K562 (cell line): ENCODE data around the gene RPS6KA4. TPM values are rescaled to one million over a fixed set of nuclear protein-coding genes. Genes with fewer than 3 reads are reported as not detected.
A peak's percentile ranks its signal among the peaks of the same experiment; 100 is the strongest.

Experiments
- ATF6 ChIP-seq: sonication (generic); formaldehyde crosslinking; IDR thresholded peaks from 2 replicates; pipeline ENCODE4 v1.4.0; 2020; ENCODE audit warnings: mild to moderate bottlenecking, missing genetic modification reagents
- BRF1 ChIP-seq: IDR thresholded peaks from 3 replicates; pipeline ENCODE4 v1.6.1; 2011; ENCODE audit warnings: borderline replicate concordance, mild to moderate bottlenecking; ENCODE audit not compliant: insufficient read length; ENCODE audit errors: extremely low read depth
- CCAR2 ChIP-seq: fragments of 200-400 bp; formaldehyde crosslinking; IDR thresholded peaks from 2 replicates; pipeline ENCODE4 v1.6.1; 2017; ENCODE audit warnings: mild to moderate bottlenecking, low read depth, low read length
- CREB5 ChIP-seq: fragments of 250-450 bp; sonication (Bioruptor Pico); IDR thresholded peaks from 2 replicates; pipeline ENCODE4 v1.5.0; 2020; ENCODE audit warnings: mild to moderate bottlenecking
- CTCFL ChIP-seq: IDR thresholded peaks from 2 replicates; pipeline ENCODE4 v1.6.1; 2011; ENCODE audit warnings: borderline replicate concordance, low read depth, mild to moderate bottlenecking, moderate library complexity, low read length; ENCODE audit not compliant: insufficient read depth, poor library complexity, severe bottlenecking
- FUS ChIP-seq: fragments of 200-400 bp; formaldehyde crosslinking; optimal IDR thresholded peaks from 2 replicates; pipeline ENCODE3; 2017; ENCODE audit warnings: low read depth, low read length
- GTF3C2 ChIP-seq: IDR thresholded peaks from 3 replicates; pipeline ENCODE4 v1.6.1; 2011; ENCODE audit warnings: borderline replicate concordance, mild to moderate bottlenecking, moderate library complexity; ENCODE audit not compliant: insufficient read length; ENCODE audit errors: extremely low read depth
- MCM5 ChIP-seq: fragments of 450-650 bp; IDR thresholded peaks from 2 replicates; pipeline ENCODE4 v1.6.1; 2016; ENCODE audit warnings: low read depth
- NR2C2 ChIP-seq, 2 experiments: fragments of 200-800 bp in 1 of 2; sonication (Bioruptor generic) in 1 of 2; sonication (generic) in 1 of 2; formaldehyde crosslinking in 1 of 2; IDR thresholded peaks; 2 replicates each; pipeline versions ENCODE4 v1.6.1 to v1.8.0; 2016 to 2022; ENCODE audit warnings: mild to moderate bottlenecking in 1 of 2, missing compliant biosample characterization in 1 of 2, missing genetic modification characterization in 1 of 2, missing genetic modification reagents in 1 of 2
- SMAD2 ChIP-seq: fragments of 150-350 bp; IDR thresholded peaks from 2 replicates; pipeline ENCODE4 v1.6.1; 2014; ENCODE audit warnings: low read depth, mild to moderate bottlenecking, low read length
- THRB ChIP-seq: fragments of 450-650 bp; formaldehyde crosslinking; conservative IDR thresholded peaks from 2 replicates; pipeline ENCODE4 v1.4.0; 2022; ENCODE audit warnings: mild to moderate bottlenecking, missing genetic modification characterization
- U2AF2 ChIP-seq: fragments of 200-400 bp; formaldehyde crosslinking; optimal IDR thresholded peaks from 2 replicates; pipeline ENCODE3; 2017; ENCODE audit warnings: low read depth, mild to moderate bottlenecking, low read length
- ZBTB8A ChIP-seq: fragments of 450-650 bp; IDR thresholded peaks from 2 replicates; pipeline ENCODE4 v1.6.1; 2018; ENCODE audit warnings: mild to moderate bottlenecking, moderate library complexity; ENCODE audit not compliant: partially characterized antibody
- polyA plus RNA-seq, 8 experiments: library from polyadenylated mRNA; depleted of rRNA in 4 of 8; stranded (reverse) in 5 of 8; unstranded in 3 of 8; fragments of >200 nt; fragmentation: Nextera tagmentation in 2 of 8; fragmentation: Illumina TruSeq in 1 of 8; extraction: Ambion mirVana in 2 of 8; extraction: Trizol in 1 of 8; gene quantifications; 2 replicates each; pipeline versions ENCODE4 v1.2.1 to v1.2.3, GENCODE V29; 2011 to 2014; ENCODE audit warnings: inconsistent platforms in 1 of 8, missing spikeins in 1 of 8
- total RNA-seq, 7 experiments: library from RNA; depleted of rRNA in 6 of 7; stranded (reverse); fragments of >200 nt in 6 of 7; fragmentation: Illumina TruSeq in 2 of 7; extraction: Trizol in 2 of 7; gene quantifications; 2 replicates each; pipeline versions ENCODE4 v1.2.1 to v1.2.3, GENCODE V29; 2011 to 2021; ENCODE audit warnings: low replicate concordance in 1 of 7

RPS6KA4 gene
- total and polyA plus RNA-seq, 9 of the 15 experiments (the other 6 are each of a cell fraction or from before 2014, with no cell fraction given), result 0.15 to 23.8 (median 9.8) TPM

GRCh38 chr11:64358907-64359711 is at the start of gene RPS6KA4 (continued):
- TF ChIP-seq THRB (CRISPR knock-in tag) (no peak), CTCFL (no peak), BRF1 (no peak), CREB5 (CRISPR knock-in tag) (no peak), U2AF2 (no peak), FUS (no peak), GTF3C2 (no peak), ZBTB8A (no peak), CCAR2 (no peak), NR2C2 (CRISPR knock-in tag; IDR thresholded peaks at IDR 0.05) (no peak), NR2C2 (tag; IDR thresholded peaks at IDR 0.05) (0 out of 2 replicates have a peak, but pooled peaks have one; percentile 35), ATF6 (CRISPR knock-in tag) (no peak), SMAD2 (no peak), MCM5 (no peak)
